Neutrophil (primary cell): ENCODE data around the gene NXNL1.

ENCODE experiments used
- H3K27ac ChIP-seq: fragments of 200-600 bp; sonication (generic); 2 replicates; pipeline ENCODE4 v1.5.1; 2016; ENCODE audit warnings: mild to moderate bottlenecking, moderate library complexity
- H3K27me3 ChIP-seq: fragments of 200-600 bp; sonication (generic); 2 replicates; pipeline ENCODE4 v1.6.0; 2016; ENCODE audit warnings: mild to moderate bottlenecking
- H3K36me3 ChIP-seq: fragments of 200-600 bp; sonication (generic); 2 replicates; pipeline ENCODE4 v1.5.1; 2017
- H3K4me1 ChIP-seq, 2 experiments: fragments of 200-600 bp in 1 of 2; sonication (generic) in 1 of 2; 1 replicate in 1 of 2; 2 replicates in 1 of 2; pipeline versions ENCODE4 v1.5.1 to v1.6.1; 2013 to 2016; ENCODE audit warnings: low read depth in 1 of 2, low read length in 1 of 2, mild to moderate bottlenecking in 1 of 2, moderate library complexity in 1 of 2; ENCODE audit not compliant: control insufficient read depth in 1 of 2, insufficient read depth in 1 of 2
- H3K4me3 ChIP-seq, 2 experiments: fragments of 200-600 bp in 1 of 2; sonication (generic) in 1 of 2; 1 replicate in 1 of 2; 2 replicates in 1 of 2; pipeline ENCODE4 v1.5.1; 2013 to 2016; ENCODE audit warnings: low read depth in 1 of 2, low read length in 1 of 2, mild to moderate bottlenecking in 1 of 2, moderate library complexity in 1 of 2
- H3K9me3 ChIP-seq: fragments of 200-600 bp; sonication (generic); 2 replicates; pipeline ENCODE4 v1.5.1; 2016
- CTCF ChIP-seq: fragments of 200-600 bp; sonication (generic); IDR thresholded peaks from 2 replicates; pipeline ENCODE4 v1.5.1; 2016; ENCODE audit warnings: antibody characterized with exemption

NXNL1 gene

GRCh38 chr19:17447704-17448130, 13.0 kb downstream of the NXNL1 start:
- no peaks in the 10 kb centered on the region for H3K9me3 ChIP-seq
- H3K4me1 ChIP-seq = peaks cover 0 to 5% of the 10 kb centered on the region in 2 experiments
- no peak for TF ChIP-seq CTCF
- H3K36me3 ChIP-seq = no peaks in the 10 kb centered on the region
- peaks cover 78% of the 10 kb centered on the region for H3K27me3 ChIP-seq
- no peak overlapping the region for H3K4me3 ChIP-seq
- no peak overlapping the region for H3K27ac ChIP-seq

DNA sequence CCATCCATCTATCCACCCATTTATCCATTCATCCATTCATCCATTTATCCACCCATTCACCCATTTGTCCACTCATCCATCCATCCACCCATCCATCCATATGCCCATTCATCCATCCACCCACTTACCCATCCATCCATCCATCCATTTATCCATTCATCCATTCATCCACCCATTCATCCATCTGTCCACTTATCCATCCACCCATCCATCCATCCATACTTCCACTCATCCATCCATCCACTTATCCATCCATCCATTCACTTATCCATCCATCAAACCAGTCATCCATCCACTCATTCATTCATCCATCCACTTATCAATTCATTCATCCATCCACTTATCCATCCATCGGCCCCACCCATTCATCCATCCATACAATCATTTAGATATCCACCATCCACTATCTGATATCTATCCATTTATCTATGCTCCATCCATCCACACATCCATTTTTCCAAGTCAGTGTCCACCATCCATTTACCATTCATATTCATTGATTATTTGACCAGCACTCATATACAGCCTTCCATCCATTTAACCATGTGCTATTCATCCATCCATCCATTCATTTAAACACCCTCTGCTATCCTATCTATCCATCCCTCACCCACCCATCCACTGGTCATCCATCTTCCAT, 15.1 kb downstream of the NXNL1 start:
- Histone ChIP-seq H3K27me3 (peaks cover 59% of the 10 kb centered on the region), H3K4me3 (no peak overlapping the region), H3K4me1 (peaks cover 0 to 5% of the 10 kb centered on the region in 2 experiments), H3K9me3 (no peaks in the 10 kb centered on the region), H3K36me3 (no peaks in the 10 kb centered on the region), H3K27ac (no peak overlapping the region)
- TF ChIP-seq CTCF = no peak

GRCh38 chr19:17441241-17442021, 19.3 kb downstream of the NXNL1 start:
- Histone ChIP-seq H3K27ac (no peak overlapping the region), H3K4me3 (no peak overlapping the region), H3K9me3 (no peaks in the 10 kb centered on the region), H3K27me3 (peaks cover 17% of the 10 kb centered on the region), H3K4me1 (no peaks in the 10 kb centered on the region), H3K36me3 (no peaks in the 10 kb centered on the region)
- no peak for TF ChIP-seq CTCF

DNA sequence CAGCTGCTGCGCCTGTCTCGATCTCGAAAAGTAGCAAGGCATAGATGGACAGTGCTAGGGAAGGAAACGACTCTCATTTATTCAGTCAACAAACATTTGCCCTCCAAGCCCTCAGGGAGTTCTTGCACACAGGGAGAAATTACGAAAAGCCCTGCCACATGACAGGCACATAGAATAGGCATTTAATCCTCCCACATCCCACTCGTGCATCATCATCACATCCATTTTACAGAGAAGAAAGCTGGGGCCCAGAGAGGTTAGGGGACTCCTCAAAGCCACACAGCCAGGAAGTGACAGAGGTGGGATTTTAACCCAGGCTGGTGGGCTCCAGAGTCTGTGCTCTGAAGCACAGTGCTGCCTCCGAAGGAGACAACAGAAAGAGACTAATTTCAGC, 23.9 kb downstream of the NXNL1 start:
- Histone ChIP-seq H3K27ac (no peak overlapping the region), H3K27me3 (no peaks in the 10 kb centered on the region), H3K4me1 (no peaks in the 10 kb centered on the region), H3K36me3 (no peaks in the 10 kb centered on the region), H3K9me3 (no peaks in the 10 kb centered on the region), H3K4me3 (no peak overlapping the region)
- no peak for TF ChIP-seq CTCF

GRCh38 chr19:17436094-17436873, 24.4 kb downstream of the NXNL1 start:
- Histone ChIP-seq H3K9me3 (no peaks in the 10 kb centered on the region), H3K4me1 (no peaks in the 10 kb centered on the region), H3K4me3 (no peak overlapping the region), H3K27me3 (no peaks in the 10 kb centered on the region), H3K27ac (no peak overlapping the region), H3K36me3 (no peaks in the 10 kb centered on the region)
- TF ChIP-seq CTCF = no peak
